NCI-H1694 treated with DMSO at 0.1 percent for 48 hours (cell line): ENCODE data around the gene CFAP300.

ENCODE experiments used
- DNase-seq: peaks from one replicate; lab custom pipeline; 2025; lab: John Stamatoyannopoulos, UW

Gene CFAP300

DNA sequence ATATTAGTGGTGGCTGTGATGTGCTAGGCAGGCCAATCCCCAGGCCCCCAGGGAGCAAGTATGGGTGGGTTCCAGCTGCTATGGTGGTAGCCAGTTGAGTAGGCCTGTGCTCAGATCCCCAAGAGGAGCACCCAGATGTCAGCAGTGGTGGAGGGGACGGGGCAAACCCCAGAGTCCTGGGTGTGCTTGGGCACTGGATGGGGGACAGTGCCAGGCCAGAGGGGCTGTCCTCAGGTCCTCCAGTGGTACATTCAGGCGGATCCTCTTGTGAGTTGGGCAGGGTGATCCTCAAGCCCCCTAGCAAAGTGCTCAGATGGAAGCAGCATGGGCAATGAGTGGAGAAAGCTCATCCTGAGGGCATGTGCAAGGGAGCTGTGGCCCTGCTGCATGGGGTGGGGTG lies 26.0 kb downstream of the CFAP300 start:
- DNase-seq, result no peak

- no peak for DNase-seq
Observed at GRCh38 chr11:102079625-102080024, 32.4 kb downstream of the CFAP300 start.

- no peak for DNase-seq
Observed at GRCh38 chr11:102081313-102081712, 34.1 kb downstream of the CFAP300 start.

DNA sequence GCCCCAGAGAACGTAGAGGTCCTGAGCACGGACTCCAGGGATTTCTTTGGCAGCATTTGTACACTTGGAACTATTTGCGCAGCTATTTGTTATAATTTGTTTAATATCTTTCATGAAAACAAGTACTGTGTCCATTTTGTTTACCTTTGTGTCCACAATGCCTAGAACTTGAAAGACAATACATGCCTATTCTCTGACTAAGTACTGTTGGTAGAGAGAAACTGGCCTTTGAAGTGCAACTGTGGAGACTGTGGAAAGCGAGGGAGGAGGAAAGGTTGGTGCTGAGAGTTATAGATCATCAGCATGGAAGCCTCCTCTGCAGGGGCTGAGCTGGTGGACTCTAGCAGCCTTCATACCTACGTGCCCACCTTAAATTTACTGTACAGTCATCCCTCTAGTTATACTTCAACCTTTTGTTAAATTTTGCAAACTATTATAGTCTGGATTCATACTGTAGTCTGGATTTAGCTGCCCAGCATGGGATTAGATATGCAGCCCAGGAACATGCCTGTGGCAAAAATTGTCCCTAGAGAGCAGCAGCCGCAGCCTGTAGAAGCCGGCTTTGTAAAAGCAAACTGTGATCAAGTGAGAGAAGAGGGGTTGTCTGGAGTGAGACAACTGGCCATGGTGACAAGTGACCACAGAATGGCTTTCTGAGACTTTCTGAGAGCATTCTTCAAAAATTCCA lies 38.8 kb downstream of the CFAP300 start:
- DNase-seq, result no peak

DNA sequence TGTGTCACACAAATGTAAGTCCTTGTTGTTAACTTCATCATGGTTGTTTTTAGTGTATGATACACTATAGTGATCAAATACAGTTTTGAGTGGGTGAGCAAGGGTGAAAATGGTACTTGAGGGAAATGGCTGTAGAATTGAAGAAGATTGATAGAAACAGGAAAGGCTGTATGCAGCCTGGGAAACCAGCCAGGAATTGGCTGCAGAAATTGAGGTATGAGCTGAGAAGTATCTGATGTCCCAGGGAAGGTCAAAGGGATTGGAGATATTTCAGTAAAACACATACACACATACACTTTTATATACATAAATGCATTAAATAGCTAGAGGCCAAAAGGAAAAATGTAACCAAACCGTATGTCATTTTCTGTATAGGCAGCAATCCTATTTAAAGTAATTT lies 49.9 kb downstream of the CFAP300 start:
- no peak for DNase-seq

GRCh38 chr11:102099755-102100154 lies 52.5 kb downstream of the CFAP300 start:
- DNase-seq, result no peak

- no peak for DNase-seq
Observed at GRCh38 chr11:102108734-102109440, 61.6 kb downstream of the CFAP300 start.

DNA sequence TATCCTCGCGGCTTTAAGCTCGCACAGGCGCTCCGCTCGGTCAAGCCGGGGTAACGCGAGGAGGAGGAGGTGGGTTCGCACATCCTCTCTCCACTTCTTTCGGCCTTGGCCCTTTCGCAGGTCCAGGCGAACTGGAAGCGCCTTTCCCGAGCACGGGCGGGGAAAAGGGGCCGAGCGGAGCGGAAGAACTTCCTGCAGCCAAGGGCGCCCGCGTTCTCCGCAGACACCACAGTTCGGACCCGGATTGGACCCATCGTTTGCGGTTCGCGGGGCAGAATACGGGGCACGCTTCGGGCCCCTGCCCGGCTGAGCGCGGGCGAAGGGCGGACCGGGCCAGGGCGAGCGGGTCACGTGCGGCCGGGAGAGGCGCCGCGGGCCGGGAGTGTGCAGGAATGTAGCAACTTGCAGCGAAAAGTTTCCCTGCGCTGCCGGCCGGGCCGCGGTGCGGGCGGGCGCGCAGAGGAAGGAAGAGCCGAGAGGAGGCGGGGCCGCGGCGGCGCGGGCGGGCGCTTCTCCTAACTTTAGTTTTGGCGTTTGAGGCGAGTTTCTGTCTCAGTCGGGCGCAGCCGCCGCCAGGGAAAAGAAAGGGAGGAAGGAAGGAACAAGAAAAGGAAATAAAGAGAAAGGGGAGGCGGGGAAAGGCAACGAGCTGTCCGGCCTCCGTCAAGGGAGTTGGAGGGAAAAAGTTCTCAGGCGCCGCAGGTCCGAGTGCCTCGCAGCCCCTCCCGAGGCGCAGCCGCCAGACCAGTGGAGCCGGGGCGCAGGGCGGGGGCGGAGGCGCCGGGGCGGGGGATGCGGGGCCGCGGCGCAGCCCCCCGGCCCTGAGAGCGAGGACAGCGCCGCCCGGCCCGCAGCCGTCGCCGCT lies 62.9 kb downstream of the CFAP300 start, which contains the start of gene YAP1:
TSS of gene YAP1 (plus strand) at position 552 of the 865 bp plus-strand sequence. CDS start 402 bp downstream, outside the sequence.
- DNase-seq, result no peak

DNA sequence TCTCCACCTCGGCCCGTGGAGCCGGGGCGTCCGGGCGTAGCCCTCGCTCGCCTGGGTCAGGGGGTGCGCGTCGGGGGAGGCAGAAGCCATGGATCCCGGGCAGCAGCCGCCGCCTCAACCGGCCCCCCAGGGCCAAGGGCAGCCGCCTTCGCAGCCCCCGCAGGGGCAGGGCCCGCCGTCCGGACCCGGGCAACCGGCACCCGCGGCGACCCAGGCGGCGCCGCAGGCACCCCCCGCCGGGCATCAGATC lies 63.4 kb downstream of the CFAP300 start:
- no peak for DNase-seq

DNA sequence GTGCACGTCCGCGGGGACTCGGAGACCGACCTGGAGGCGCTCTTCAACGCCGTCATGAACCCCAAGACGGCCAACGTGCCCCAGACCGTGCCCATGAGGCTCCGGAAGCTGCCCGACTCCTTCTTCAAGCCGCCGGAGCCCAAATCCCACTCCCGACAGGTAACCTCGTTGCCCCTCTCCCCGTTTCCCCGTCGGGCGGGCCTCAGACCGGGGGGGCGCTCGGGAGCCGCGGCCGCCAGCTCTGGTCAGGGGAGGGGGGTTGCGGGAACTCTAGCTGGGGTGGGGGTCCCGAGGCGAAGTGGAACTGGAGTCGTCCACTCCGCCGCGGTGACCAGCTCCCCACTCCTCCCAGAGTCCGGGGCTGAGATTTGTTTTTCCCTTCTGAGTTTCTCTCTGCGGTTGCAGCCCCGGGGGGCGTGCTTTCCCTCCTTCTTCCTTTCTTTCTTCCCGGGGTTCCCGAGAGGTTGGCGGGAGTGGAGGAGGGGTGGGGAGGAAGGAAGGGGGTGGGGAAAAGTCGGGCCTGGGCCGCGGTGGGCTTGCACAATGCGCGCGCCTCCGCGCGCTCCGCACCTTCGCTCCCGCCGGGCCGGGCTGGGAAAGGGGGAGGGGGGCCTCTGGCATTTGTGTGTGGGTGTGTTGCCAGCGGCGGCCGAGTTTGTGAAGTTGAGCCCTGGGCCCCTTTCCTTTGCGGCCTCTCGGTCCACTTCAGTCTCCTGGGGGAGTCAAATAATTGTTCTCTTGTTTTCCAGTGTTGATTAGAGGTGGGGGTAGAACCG lies 64.0 kb downstream of the CFAP300 start:
- DNase-seq, result no peak

DNA sequence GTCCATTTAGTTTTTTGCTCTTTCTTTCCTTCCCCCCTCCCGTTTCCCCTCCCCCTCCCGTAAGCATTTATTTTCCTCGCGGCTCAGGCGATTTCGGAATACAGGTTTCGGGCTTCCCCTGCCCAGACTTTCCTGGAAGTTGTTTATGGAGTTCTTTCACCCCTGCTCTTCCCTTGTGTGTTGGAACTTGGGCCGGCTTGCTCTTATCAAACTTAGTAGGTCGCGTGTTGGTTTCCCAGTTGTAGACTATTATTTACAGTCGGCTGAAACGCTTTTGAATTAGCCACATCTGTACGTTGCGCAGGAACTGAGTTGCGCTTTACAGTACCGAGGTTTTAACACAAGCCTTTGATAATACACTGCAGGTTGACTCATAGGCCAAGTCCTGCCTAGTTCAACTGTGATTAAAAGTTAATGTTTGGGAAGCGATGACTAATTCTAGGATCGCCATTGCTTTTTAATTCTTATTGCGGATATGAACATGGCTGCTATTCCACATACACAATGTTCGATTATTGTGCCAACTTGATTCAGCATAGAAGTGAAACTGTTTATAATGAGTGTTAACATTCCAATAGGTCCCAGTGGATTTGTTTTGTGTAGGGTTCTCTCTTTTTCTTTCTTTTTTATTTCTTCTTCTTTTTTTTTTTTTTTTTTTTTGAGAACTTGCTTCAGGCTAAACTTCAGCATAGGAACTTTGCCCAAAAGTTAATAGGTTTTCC lies 64.7 kb downstream of the CFAP300 start:
- DNase-seq, result no peak

DNA sequence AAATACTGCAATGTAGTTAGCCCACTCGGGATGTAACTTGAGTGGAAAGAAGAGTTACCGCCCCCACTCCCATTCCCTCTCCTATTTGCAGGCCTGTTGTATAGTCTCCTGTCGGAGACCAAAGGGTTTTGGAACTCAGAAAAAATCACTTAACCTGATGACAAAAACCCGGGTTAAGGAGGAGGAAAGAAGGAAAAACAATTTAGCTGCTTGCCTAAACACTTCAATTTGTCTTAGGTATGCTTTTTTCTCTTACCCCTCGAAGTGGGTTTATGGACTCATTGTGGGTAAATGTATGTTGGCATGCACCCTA lies 65.2 kb downstream of the CFAP300 start:
- DNase-seq, result no peak

DNA sequence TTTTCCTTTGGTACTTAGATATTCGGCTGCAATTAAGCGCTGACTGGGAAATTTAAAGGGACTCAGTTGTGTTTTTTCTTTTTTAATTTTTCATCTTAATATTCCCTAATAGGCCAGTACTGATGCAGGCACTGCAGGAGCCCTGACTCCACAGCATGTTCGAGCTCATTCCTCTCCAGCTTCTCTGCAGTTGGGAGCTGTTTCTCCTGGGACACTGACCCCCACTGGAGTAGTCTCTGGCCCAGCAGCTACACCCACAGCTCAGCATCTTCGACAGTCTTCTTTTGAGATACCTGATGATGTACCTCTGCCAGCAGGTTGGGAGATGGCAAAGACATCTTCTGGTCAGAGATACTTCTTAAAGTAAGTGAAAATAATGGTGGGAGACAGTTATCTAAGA lies 66.8 kb downstream of the CFAP300 start:
- DNase-seq, result no peak

DNA sequence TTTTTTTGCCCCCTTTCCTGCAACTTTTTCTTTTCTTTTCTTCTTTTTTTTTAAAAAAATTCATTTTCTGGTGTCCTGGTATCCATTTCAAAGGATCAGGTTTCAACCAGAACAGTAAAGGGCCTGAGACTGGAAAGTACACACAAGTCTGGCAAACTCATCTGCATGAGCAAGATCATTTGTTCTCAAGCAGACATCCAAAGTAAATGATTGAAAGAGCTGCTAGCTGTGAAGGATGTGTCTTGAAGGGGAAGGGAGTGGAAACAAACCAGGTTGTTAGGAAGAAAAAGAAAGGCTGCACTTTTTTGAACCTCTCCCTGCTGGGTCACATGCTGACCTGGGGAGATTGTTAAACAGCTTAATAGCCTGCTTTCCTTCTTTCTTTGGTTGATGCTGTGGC lies 68.3 kb downstream of the CFAP300 start:
- no peak for DNase-seq

- DNase-seq, result no peak
Observed at GRCh38 chr11:102116453-102117205, 69.4 kb downstream of the CFAP300 start.

DNA sequence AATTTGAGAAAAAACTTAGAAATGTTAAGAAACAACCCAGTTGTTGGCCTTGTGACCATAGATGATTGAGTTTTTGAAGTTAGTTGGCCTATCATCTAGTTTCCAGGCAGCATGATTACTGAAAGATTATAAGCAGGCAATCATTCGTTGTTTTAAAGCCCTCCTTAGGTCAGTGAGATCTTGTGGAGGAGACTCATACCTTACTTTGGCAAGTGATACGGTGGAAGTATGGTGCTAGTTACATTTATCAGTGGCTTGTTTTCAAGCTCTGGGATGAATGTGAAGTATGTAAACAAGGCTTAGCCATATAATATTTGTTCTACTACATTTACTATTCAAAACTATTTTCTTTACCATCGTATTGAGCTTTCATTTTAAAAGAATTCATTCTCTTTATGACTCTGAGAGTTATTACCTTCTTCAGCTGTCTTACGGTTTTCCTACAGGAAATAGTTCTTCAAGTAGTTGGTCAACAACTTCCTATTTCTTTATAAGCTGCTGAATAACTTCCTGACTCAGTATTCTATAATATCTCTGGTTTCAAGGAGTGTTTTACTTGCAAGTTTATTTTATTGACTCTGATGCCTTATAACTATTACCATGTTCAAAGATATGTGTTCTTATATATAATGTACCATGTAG lies 70.4 kb downstream of the CFAP300 start:
- no peak for DNase-seq

GRCh38 chr11:102118937-102119336 lies 71.7 kb downstream of the CFAP300 start:
- DNase-seq, result no peak

DNA sequence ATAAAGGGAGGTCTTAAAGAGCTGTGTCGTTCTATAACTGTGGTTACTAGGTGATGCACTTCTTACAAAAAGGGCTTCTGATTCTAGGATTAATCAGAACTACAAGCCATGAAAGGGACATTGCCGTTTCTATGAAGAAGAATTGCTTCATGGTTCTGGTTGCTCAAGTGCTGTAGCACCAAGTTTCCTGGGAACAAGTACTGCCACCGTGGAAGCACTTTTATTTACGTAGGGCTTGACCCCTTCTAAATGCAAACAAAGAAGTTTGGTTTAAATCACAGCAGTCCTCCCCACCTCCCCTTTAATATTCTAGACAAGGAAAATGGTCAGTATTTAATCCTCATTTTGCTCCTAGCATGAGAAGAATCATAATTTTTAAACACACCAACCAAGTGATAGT lies 72.8 kb downstream of the CFAP300 start:
- DNase-seq, result no peak

DNA sequence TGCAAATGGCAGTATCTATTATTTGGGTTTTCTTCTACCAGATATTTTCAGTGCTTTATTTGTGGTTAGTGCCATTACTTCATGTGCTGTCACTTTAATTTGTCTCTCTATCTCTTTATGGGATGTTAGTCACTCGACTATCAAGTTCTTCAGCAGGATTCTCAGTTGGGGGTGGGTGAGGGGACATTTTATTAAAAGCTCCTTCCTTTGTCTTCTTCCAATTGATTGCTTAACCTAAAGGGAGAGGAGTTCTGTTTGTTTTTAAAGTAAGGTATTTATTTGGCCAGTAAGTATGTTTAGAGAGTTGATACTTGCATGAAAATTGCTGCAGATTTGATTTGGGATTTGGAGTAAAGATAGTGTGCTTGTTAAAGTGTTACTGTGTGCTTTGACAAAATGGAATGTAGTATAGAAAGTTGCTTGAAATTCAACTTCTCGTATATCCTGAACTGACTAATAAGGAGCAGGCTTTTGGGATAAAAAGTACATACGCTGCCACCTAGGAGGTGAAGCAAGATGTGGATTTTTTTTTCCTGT lies 73.3 kb downstream of the CFAP300 start:
- DNase-seq, result no peak

GRCh38 chr11:102121329-102121728 lies 74.1 kb downstream of the CFAP300 start:
- DNase-seq, result no peak
